Measurements from ENCODE around the gene SH3TC1.

The SH3TC1 gene

DNA sequence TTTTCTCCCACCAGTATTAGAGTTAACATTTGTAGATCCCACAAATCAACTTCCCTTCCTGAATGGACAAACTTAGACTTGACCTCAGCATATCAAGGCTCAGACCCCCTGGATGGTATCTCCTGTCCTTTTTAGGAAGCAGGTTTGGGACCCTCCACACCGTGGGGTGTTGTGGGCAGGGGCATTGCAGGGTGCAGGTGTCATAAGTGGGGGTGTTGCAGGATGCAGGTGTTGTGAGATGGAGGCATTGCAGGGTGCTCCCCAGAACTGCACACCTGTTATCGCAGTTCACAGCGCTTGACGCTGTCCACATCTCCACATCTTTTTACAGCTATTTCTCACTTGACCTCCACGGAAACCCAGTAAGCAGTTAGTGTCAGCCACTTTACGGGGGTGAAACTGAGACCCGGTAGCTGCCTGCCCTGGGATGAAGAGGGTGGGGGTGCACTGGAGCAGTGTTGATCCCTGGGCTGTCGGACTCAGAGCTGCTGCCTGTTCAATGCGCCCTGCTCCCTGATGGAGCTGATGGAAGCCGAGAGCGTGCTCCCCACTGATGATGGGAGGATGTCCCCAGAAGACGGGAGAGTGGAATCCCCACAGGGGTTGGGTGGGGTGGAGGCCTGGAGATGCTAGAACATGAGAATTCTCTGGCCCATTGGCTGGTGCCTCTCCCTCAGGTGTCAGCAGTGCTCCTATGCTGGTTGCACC lies 25.3 kb downstream of the SH3TC1 start:
- H3K4me1 ChIP-seq (ENCODE audit: insufficient read depth, poor library complexity, severe bottlenecking), result peaks cover 5% of the 10 kb centered on the region
- ATAC-seq (ENCODE audit: low read depth), result no peak

GRCh38 chr4:8224975-8225625 lies 26.0 kb downstream of the SH3TC1 start:
- Histone ChIP-seq H3K27me3 (ENCODE audit: insufficient read depth, poor library complexity, severe bottlenecking) (no peaks in the 10 kb centered on the region), H3K4me3 (ENCODE audit: severe bottlenecking) (no peak overlapping the region), H3K9me3 (ENCODE audit: severe bottlenecking) (no peaks in the 10 kb centered on the region), H3K4me1 (ENCODE audit: insufficient read depth, poor library complexity, severe bottlenecking) (peaks cover 5% of the 10 kb centered on the region), H3K27ac (ENCODE audit: poor library complexity, severe bottlenecking) (no peak overlapping the region), H3K36me3 (ENCODE audit: low read depth) (peaks cover 95% of the 10 kb centered on the region)
- TF ChIP-seq CTCF (IDR thresholded peaks at IDR 0.05; ENCODE audit: poor library complexity, severe bottlenecking), result no peak
- no peak for ATAC-seq (ENCODE audit: low read depth)
- no peak for DNase-seq (ENCODE audit: low spot score)

More for the DNA sequence above, 25.3 kb downstream of the SH3TC1 start:
- Histone ChIP-seq H3K9me3 (ENCODE audit: severe bottlenecking) (no peaks in the 10 kb centered on the region), H3K27me3 (ENCODE audit: insufficient read depth, poor library complexity, severe bottlenecking) (no peaks in the 10 kb centered on the region), H3K27ac (ENCODE audit: poor library complexity, severe bottlenecking) (no peak overlapping the region), H3K36me3 (ENCODE audit: low read depth) (peaks cover 97% of the 10 kb centered on the region), H3K4me3 (ENCODE audit: severe bottlenecking) (no peak overlapping the region)
- DNase-seq (ENCODE audit: low spot score), result no peak
- no peak for TF ChIP-seq CTCF (IDR thresholded peaks at IDR 0.05; ENCODE audit: poor library complexity, severe bottlenecking)

DNA sequence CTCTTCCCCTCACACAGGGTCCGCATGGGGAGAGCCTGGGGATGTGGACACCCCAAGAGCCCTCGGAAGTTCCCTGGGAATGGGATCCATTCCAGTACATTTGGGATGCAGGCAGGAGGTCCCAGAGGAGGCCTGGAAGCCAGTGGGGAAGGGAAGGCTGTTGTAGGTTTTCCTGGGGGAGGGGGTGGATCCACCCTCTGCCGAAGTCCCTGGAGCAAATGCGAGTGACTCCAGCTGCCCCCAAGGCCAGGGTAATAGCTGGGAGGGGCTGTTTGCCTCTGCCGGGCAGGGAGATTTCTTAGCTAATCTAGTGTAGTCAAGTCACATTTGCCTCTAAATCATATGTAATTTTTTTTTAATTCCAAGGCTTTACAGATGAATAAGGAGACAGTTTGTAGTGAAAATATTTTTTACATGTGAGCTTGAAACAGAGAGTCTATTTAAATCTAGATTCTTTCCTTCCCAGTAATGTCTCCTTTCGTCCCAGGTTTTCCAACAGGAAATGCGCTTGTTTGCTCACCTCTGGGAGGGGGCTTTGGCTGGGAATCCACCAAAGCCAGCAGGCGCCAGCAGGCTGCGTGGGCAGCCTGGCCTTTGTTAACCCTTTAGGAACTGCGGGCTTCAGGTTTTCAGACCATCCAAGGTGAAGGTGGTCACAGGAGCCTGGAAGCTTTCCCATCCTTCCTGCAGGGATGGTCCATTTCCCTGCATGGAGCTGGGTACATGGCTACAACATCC lies 26.8 kb downstream of the SH3TC1 start:
- no peak for TF ChIP-seq CTCF (IDR thresholded peaks at IDR 0.05; ENCODE audit: poor library complexity, severe bottlenecking)

GRCh38 chr4:8227201-8227770 lies 28.2 kb downstream of the SH3TC1 start:
- no peak for DNase-seq (ENCODE audit: low spot score)
- no peak for TF ChIP-seq CTCF (IDR thresholded peaks at IDR 0.05; ENCODE audit: poor library complexity, severe bottlenecking)
- Histone ChIP-seq H3K4me1 (ENCODE audit: insufficient read depth, poor library complexity, severe bottlenecking) (peaks cover 5% of the 10 kb centered on the region), H3K27ac (ENCODE audit: poor library complexity, severe bottlenecking) (no peak overlapping the region), H3K4me3 (ENCODE audit: severe bottlenecking) (no peak overlapping the region), H3K9me3 (ENCODE audit: severe bottlenecking) (no peaks in the 10 kb centered on the region), H3K27me3 (ENCODE audit: insufficient read depth, poor library complexity, severe bottlenecking) (no peaks in the 10 kb centered on the region), H3K36me3 (ENCODE audit: low read depth) (peaks cover 91% of the 10 kb centered on the region)
- no peak for ATAC-seq (ENCODE audit: low read depth)

More for the DNA sequence above, 26.8 kb downstream of the SH3TC1 start:
- no peaks in the 10 kb centered on the region for H3K27me3 ChIP-seq (ENCODE audit: insufficient read depth, poor library complexity, severe bottlenecking)
- DNase-seq (ENCODE audit: low spot score) (no peak), ATAC-seq (ENCODE audit: low read depth) (no peak)
- no peak overlapping the region for H3K27ac ChIP-seq (ENCODE audit: poor library complexity, severe bottlenecking)
- peaks cover 95% of the 10 kb centered on the region for H3K36me3 ChIP-seq (ENCODE audit: low read depth)
- peaks cover 5% of the 10 kb centered on the region for H3K4me1 ChIP-seq (ENCODE audit: insufficient read depth, poor library complexity, severe bottlenecking)
- H3K4me3 ChIP-seq (ENCODE audit: severe bottlenecking), result no peak overlapping the region
- H3K9me3 ChIP-seq (ENCODE audit: severe bottlenecking), result no peaks in the 10 kb centered on the region

Data from RWPE2 (cell line).